Measurements from ENCODE around the gene KLHL28.
"Not testable (repeated sequence)": the region's sequence is repeated elsewhere in the genome, so short reads cannot be mapped to it uniquely, and the experiment has no call there.

KLHL28 gene

DNA sequence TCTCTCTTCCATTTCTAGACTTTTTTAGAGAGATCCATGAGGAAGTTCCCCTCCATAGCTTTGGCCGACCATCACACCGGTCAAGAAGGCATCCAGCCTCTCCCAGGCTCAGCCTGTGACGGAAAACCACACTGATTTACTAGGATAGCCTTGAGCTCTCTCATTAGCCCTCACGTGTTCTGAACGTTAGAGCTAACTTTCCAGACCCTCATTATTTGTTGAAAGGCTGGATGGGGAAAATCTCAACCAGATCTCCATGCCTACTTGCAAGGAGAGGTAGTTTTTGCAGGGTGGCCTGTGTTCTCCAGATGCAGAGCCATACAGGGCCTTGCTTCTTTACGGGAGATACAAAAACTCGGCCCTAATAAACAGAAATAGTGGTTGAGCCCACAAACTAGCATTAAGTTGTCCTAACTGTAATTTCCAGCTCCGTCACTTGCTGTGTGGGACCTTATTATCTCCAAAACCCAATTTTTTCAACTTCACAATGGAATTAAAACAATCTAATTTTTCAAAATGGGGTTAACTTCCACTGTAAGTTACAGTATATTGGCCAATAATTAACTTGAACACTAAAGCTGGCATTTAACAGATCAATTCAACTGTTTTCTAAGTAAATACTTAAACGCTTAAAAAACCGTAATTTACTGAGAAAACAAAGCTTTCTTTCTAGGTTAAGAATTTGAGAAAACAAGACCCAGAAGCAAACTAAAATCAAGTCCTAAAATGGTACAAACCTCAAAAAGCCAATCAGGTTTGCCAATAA, 65.3 kb downstream of the KLHL28 start:
- no peak for DNase-seq (ENCODE audit: low read depth)

DNA sequence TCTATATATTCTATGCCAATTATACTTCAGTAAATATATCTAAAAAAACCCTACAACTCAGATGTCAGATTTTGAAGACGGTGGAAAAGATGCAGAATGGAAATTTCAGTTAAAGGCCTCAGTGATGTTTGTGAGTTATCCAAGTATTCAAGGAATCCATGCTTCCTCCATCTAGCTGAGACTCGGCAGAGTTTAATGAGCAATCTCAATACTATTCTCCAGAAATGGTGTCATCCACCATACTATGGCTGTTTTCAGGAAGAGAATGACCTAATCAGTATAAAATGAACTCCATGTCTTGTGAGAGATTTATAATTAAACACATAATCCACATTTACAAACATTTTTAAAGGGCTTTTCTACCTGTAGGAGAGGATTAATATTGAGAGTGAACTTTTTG, 66.0 kb downstream of the KLHL28 start:
- no peak for DNase-seq (ENCODE audit: low read depth)

DNA sequence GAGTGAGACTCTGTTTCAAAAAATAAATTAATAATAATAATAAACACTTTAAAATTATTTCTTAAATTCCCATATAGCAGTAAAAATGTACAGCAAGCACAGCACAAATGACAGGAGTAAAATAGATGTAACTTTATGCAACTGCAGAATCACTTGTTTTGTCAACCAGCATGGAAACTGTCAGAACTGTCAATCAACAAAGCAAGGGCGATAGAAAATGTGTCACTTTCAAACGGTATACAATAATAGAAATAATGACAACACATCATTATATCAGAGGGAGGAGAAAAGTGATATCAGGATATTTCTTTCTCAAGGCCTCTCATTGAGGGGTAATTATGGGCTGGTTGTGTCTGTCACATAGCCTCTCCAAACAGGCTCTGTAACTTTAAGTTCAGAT, 68.2 kb downstream of the KLHL28 start:
- no peak for DNase-seq (ENCODE audit: low read depth)

DNA sequence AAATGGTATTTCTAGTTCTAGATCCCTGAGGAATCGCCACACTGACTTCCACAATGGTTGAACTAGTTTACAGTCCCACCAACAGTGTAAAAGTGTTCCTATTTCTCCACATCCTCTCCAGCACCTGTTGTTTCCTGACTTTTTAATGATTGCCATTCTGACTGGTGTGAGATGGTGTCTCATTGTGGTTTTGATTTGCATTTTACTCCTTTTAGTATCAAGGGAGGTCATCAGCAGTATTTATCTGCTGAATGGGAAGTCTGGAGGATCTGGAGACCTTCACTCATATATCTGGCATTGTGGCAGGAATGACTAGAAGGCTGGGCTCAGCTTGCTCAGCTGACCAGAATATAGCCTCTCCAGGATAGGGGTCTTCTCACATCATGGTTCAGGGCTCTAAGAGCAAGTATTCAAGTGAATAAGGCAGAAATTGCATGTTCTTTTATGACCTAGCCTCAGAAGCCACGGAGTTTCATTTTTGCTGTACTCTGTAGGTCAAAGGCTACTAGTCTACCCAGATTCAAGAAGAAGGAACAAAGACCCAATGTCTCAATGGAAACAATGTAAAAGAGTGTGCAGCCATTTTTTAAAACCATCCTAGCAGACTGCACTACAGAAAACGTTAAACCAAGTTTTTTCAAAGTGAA, 69.9 kb downstream of the KLHL28 start:
- not testable (repeated sequence) for DNase-seq (ENCODE audit: low read depth)

DNA sequence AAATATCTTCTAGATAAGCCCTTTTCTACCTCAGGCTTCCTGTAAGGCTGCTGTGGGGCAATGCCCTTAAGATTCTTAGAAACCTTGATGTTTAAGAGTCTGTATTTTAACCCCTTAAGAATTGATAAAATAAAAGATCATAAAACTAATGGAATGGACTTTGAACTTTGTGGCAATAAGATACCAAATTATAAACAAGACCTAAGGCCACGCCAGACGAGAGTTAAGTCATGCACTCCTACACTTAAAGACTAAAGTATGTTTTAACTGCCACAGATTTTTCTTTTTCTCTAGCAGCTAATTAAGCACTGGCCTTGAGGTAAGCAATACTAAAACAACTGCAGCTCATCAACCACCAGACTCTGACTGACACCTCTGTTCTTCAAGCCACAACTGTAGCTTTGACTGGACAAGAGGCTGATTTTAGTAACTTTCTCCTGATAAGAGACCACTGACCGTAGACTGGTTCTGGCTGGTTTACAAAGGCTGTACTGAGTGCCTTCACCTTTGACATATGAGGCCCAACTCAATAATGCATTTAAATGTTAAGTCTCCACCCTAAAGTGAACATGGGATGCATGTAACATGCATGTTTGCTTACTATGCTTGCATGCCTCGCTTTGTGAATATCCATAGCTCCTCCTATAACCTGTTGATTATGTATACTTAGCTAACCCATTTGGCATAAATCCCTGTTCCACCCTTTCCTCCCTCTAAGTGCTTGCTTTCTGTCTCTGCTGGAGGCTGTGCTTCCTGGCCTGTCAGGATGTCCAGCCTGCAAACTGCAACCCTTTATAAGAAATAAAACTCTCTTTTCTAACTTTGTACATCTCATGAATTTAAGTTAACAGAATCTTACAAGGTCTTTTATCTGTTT, 71.9 kb downstream of the KLHL28 start:
- DNase-seq (ENCODE audit: low read depth): no peak

DNA sequence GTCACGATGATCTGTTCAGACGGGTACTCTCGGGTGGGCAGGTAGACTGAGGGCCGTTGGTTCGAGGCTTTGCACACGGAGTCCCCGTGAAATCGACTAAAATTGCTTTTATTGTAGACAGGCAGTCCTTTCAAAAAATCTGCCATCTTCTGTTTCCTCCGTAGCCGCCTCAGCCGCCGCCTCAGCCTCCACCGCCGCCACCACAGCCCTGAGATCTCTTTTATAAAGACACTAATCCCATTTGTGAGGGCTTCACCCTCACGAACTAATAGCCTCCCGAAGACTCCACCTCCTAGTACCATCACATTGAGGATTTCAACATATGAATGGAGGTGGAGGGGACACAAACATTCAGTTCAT, 74.2 kb downstream of the KLHL28 start:
- DNase-seq (ENCODE audit: low read depth): no peak

DNA sequence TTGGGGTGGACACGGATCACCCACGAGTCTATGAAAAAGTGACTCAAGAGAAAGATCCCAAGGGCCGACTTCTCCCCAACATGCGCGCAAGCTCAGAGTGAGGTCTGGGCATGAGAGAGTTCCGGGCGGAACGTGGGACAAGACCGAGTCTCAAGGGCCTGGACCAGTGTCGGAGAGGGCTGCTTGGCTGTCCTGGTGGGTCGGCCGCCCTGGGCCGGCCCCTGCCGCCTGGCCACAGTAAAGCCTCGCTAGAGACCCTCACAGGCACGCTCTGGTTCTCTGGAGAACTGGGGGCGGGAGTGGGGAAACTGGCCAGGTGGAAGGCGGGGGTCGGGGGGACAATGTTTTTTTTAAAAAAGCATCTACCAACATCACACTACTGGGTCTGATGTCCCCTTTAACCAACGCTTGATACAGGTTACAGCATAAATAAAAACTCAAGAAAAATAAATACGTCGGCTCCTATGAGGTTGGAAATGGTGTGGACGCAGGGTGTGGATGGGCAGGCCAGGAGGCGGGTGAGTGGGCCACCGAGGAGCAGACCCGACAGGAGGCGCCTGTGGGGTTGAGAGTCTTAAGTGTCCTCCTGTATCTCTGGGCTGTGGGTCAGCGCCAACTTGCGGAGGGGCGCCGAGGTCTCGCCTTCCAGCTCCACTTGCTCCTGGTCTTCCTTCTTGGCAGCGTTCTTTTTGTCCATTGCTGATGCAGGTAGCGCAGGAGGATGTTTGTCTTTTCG, 74.7 kb downstream of the KLHL28 start:
- DNase-seq (ENCODE audit: low read depth): no peak

DNA sequence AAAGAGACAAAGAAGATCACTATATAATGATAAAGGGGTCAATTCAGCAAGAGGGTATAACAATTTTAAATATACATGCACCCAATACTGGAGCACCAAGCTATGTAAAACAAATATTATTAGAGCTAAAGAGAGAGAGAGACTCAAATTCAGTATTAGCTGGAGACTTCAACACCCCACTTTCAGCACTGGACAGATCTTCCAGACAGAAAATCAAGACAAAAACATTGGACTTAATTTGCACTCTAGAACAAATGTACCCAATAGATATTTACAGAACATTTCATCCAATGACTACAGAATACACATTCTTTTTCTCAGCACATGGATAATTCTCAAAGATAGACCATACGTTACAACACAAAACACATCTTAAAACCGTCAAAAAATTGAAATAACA, 81.0 kb downstream of the KLHL28 start:
- no peak for DNase-seq (ENCODE audit: low read depth)

All from fibroblast of the conjunctiva (primary cell).